NCI-H2227 (cell line): ENCODE data around the gene SLC5A2.

Source experiments
- DNase-seq: peaks from one replicate; lab custom pipeline; 2025; ENCODE audit not compliant: unreplicated experiment; lab: John Stamatoyannopoulos, UW

SLC5A2 gene

DNA sequence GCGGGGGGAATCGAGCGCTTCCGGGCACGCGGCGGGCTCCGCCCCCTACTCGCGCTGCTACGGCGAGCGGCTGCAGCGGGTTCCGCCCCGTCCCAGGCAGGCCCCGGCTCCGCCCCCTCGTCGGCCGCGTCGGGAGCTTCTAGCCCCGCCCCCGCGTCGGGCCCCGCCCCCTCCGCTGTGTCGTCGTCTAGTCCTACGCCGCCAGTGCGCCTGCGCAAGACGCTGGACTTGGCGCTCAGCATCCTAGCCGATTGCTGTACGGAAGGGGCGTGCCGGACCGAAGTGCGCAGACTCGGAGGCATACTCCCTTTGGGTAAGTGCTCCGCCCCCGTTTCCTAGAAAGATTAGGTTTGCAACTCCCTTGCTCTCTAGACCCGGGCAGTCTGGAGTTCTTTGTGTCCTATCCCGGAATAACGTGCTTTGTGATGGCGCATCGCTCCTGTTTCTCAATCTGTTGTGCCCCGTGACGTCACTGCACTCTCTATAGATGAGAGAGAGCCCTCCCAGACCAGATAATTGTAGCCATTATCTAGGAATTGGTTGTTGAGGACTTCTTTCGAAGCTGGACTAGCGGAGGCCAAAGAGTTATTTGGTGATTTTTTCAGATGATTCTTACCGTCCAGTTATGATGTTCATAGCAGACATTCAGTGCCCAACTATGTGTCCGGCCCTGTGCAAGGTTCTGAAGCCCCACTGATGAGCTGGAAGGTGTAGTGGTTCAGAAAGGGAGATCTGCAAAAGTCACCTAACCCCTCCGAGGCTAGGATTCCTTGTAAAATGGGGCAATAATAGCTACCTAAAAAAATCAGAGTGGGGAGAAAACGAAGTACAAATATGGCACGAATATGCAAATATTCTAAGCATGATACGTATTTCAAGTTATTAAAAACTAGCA is 23.0 kb upstream of the SLC5A2 start:
- DNase-seq, result peak; percentile 100

DNA sequence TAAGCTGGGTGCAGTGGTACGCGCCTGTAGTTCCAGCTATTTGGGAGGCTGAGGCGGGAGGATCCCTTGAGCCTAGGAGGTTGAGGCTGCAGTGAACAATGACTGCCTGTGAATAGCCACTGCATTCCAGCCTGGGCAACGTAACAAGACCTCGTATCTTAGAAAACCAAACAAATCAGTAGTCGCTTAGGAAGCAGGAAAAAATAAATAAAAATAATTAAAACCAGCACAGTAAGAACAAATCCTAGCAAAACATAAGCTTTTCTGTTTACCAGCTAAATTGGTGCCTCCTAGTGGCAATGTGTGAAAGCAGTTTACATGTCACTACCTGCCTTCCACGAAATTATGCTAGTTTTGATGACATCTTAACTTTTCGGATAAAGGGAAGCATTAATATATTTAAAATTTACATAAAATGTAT is 22.3 kb upstream of the SLC5A2 start:
- peak; percentile 48 for DNase-seq

DNA sequence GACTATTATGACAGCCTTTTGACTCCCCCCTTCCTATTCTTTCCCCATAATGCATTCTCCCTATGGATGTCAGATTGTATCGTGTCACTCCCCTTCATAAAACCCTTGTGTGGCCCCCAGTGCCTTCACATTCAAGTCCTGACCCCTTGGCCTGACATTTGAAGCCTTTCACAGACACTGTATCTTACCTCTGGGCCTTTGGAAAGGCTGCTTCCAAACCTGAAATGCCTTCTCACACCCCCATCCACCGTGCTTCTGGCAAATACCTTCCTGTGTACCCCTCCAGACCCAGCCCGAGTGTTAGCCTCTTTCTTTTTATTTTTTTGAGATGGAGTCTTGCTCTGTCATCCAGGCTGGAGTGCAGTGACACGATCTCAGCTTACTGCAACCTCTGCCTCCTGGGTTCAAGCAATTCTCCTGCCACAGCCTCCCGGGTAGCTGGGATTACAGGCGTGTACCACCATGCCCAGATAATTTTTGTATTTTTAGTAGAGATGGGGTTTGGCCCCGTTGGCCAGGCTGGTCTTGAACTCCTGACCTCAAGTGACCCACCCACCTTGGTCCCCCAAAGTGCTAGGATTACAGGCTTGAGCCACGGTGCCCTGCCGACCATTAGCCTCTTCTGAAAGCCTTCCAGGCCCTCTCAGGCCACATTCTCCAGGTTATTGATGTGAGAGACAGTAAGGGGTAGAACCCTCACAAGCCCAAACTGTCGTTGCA is 21.6 kb upstream of the SLC5A2 start:
- no peak for DNase-seq

DNA sequence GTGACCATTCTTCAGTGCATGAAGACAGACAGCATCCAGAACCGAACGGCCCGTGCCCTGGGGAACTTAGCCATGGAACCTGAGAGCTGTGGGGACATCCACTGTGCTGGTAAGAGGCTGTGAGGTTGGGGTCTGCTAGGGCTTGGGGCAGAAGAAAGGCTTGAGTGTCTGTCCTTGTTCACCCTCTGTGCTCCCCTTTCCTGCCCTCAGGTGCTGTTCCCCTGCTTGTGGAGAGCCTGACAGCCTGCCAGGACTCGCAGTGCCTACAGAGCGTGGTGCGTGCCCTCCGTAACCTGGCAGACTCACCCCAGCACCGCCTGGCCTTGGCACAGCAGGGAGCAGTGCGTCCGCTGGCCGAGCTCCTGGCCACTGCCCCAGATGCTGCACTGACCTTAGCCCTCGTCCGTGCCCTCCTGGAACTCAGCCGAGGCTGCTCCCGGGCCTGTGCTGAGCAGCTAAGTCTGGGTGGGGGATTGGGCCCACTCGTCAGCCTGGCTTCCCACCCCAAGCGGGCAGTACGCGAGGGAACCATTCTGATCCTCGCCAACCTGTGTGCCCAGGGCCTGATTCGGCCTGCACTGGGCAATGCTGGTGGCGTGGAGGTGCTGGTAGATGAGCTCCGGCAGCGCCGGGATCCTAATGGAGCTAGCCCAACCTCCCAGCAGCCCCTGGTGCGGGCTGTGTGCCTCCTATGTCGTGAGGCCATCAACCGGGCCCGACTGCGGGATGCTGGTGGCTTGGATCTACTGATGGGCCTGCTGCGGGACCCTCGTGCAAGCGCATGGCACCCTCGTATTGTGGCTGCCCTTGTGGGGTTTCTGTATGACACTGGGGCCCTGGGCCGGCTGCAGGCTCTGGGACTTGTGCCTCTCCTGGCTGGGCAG is 20.8 kb upstream of the SLC5A2 start:
- DNase-seq, result no peak

DNA sequence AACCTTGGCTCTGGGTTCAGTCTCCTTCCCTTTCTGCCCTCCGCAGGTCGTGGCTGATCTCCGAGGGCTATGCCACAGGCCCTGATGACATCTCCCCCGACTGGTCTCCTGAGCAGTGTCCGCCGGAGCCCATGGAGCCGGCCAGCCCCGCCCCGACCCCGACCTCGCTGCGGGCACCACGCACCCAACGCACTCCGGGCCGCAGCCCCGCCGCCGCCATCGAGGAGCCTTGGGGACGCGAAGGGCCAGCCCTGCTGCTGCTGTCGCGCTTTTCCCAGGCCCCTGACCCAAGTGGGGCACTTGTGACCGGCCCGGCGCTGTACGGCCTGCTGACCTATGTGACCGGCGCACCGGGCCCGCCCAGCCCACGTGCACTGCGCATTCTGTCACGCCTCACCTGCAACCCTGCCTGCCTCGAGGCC is 18.6 kb upstream of the SLC5A2 start:
- no peak for DNase-seq

DNA sequence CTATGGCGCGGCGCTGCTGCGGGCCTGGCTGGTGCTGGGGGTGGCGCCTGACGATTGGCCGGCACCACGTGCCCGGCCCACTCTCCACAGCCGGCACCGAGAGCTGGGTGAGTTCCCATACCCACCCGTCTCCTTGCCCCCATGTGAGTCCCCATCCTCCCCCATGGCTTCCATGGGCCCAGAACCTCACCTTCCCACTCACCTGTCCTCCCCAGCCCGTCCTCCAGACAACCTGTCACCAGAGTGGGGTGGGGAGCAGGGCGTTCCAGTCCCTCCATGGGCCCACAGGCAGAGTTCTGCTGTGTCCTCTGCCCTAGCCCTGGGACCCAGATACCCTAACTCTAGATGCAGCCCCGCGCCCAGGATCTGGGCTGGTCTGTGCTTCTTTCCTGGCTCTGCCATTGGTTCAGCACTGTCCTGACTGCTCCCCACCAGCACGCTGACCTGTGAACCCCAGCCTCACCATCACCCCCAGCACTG is 18.1 kb upstream of the SLC5A2 start:
- no peak for DNase-seq

DNA sequence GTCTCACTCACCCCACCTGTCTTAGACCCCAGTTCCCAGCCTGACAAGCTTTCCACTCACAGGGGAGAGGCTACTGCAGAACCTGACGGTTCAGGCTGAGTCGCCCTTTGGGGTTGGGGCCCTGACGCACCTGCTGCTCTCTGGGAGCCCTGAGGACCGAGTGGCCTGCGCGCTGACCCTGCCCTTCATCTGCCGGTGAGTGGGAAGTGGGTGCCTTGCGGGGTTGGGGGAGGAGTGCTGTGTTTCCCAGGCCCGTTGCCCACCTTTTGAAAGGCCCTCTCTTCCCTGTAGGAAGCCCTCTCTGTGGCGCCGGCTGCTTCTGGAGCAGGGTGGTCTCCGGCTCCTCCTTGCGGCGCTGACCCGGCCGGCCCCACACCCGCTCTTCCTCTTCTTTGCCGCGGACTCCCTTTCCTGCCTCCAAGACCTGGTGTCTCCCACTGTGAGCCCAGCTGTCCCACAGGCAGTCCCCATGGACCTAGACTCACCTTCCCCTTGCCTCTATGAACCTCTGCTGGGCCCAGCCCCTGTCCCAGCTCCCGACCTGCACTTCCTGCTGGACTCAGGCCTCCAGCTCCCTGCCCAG is 17.0 kb upstream of the SLC5A2 start:
- no peak for DNase-seq

DNA sequence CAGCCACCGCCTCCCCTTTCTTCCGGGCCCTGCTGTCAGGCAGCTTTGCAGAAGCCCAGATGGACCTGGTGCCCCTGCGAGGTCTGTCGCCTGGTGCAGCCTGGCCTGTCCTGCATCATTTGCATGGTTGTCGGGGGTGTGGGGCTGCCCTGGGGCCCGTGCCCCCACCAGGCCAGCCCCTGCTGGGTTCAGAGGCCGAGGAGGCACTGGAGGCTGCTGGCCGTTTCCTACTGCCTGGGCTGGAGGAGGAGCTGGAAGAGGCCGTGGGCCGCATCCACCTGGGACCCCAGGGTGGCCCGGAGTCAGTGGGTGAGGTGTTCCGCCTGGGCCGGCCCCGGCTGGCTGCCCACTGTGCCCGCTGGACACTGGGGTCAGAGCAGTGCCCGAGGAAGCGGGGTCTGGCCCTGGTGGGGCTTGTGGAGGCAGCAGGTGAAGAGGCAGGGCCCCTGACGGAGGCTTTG is 16.5 kb upstream of the SLC5A2 start:
- no peak for DNase-seq

DNA sequence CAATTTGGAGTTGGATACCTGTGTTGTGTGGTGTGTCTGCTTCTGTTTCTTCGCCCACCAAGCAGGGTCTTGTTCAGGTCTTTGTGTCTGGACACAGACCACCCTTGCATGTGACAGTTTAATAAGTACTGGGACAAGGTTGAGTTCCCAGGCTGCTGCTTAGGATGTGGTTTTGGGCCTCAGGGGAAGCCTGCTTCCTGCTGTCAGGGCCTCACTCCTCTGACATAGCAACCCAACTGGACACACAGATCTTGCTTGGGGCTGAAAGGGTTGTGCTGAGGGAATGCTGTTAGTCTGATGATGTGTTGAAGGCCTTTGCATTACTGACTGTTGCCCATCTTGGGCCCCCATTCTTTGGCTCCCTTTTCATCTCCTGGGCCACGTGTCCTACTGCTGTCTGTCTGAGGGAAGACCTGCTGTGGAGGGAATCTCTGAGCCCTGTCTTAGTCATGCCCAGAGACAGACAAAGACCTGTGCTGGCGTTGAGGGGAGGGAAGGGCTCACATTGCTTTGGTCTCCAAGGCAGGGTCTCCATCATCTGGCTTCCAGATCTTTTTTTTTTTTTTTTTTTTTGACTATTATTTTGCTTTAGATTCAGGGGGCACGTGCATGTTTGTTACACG is 15.7 kb upstream of the SLC5A2 start:
- no peak for DNase-seq

DNA sequence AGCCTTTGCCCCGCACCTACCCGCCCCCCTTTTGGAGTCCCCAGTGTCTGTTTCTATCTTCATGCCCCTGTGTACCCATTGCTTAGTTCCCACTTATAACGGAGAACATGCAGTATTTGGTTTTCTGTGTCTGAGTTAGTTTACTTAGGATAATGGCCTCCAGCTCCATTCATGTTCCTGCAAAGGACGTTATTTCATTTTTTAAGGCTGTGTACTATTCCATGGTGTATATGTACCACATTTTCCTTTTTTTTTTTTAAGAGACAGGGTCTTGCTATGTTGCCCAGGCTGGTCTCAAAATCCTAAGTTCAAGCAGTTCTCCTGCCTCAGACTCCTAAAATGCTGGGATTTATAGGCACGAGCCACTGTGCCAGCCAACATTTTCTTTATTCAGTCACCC is 15.1 kb upstream of the SLC5A2 start:
- no peak for DNase-seq

DNA sequence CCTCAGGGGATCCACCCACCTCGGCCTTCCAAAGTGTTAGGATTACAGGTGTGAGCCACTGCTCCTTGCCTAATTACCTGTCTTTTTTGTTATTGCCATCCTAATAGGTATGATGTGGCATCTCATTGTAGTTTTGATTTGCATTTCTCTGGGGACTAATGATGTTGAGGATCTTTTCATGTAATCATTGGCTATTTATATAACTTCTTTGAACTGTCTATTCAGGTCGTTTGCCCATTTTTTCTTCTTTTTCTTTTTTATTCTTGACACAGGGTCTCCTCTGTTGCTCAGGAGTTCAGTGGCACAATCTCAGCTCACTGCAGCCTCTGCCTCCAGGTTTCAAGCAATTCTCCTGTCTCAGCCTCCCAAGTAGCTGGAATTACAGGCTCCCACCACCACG is 12.3 kb upstream of the SLC5A2 start:
- no peak for DNase-seq

DNA sequence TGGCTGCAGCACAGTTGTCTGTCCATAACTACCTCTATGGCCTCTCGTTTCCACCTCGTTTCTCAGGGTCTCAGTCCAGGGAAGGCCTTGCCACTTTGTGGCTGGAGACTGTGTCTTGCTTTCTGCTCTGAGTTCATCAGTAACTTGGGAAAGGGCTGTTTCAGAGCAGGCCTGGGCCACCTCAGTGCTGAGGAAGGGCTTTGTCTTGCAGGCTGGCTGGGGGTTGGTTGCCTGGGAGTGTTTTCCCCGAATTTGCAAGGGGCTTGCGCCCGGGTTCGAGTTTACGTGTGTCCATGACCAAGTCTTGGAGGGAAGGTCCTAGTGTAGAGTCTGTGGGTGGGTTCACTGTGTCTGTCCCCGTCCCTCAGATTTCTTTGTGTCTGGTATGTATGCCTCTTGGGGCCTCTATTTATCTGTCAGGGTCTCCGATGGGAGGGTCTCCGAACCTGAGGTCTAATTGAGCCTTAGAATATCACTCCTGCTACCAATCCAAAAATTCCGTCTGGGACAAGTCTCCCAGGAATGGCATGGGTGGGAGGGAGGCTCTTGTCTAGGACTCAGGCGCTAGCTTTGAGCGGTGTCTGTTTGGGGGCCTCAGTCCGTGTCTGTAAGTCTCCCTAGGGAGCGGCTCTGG is 11.6 kb upstream of the SLC5A2 start:
- DNase-seq, result no peak

DNA sequence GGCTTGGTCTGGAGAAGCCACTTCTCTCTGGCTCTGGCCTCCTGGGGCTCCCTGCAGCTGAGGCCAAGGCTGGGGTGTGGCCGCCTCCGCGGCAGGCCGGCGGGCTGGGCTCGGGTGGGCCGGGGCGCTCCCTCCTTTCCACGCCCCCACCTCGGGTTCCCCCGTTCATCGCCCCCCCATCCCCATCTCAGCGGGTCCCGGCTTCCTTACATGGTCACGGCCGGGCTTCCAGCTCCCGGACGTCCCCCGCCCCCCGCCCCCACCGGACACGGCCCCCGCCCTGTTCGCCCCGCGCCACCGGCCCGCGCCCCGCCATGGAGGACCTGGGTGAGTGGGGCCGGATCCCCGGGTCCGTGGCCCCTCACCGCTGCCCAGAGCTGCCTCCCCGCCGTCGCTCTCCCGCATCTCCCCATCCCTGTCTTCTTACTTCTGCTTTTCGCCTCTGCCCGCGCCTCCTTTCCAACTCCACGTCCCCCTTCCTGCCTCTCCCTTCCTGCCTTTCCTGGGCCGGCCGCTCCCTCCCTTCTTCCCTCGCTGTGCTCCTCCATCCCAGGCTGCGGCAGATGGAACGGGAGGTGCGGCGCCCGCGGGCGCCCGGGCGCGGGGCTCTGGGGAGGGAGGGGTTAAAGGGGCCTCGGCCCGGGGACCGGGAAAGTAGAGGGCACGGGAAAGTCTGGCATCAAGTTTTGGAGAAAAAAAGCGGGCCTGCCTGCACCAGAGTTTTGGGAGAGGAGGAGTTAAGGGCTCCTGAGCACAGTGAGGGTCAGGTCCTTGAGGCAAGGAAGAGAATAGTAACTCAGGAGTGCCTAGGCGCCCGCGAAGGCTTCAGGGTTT is 10.8 kb upstream of the SLC5A2 start, which contains the start of gene TGFB1I1:
Gene TGFB1I1 (plus strand): TSS at position 278 of the 834 bp plus-strand sequence. CDS start 37 bp downstream, at position 315.
- DNase-seq, result peak; percentile 64

DNA sequence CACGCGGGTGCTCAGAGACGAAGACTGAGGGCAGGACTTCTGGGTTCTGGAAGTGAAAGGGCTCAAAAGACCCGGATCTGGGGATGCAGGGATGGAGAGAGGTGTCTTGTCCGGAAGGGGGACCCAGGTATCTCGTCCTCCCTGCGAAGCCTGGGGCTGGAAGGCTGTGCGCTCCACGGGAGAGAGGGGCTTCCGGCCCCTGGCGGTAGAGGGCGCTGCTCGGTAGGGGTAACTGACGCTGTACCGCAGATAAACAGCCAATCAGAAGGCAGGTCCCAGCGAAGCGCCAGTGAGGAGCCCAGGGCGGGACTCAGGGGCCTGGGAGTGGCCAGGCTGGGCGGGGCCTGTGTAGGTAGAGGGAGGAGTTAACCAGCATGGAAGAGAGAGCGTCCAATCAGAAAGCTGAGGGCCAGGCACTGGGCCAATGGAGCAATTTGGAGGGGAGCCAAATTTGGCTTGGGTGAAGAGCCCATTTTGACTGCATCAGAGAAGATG is 10.2 kb upstream of the SLC5A2 start:
- DNase-seq, result peak; percentile 76

DNA sequence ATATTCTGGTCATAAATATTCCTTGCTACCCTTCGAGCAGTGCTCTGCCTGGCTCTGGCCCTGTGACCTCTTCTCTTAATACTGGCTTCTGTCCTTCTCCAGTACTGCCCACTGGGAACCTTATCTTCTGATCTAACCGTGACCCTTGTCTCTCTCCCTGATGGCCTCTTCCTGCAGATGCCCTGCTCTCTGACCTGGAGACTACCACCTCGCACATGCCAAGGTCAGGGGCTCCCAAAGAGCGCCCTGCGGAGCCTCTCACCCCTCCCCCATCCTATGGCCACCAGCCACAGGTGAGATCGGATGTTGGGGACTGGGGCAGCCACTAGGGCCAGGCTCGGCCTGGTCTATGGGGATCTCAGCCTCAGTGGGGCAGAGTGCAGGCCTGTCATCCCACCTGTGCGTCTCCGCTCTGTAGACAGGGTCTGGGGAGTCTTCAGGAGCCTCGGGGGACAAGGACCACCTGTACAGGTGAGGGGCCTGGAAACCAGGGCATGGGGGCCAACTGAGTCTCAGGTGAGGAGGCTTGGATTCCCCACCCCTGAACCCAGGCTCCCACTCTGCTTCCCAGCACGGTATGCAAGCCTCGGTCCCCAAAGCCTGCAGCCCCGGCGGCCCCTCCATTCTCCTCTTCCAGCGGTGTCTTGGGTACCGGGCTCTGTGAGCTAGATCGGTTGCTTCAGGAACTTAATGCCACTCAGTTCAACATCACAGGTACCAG is 9.5 kb upstream of the SLC5A2 start:
- DNase-seq, result no peak

DNA sequence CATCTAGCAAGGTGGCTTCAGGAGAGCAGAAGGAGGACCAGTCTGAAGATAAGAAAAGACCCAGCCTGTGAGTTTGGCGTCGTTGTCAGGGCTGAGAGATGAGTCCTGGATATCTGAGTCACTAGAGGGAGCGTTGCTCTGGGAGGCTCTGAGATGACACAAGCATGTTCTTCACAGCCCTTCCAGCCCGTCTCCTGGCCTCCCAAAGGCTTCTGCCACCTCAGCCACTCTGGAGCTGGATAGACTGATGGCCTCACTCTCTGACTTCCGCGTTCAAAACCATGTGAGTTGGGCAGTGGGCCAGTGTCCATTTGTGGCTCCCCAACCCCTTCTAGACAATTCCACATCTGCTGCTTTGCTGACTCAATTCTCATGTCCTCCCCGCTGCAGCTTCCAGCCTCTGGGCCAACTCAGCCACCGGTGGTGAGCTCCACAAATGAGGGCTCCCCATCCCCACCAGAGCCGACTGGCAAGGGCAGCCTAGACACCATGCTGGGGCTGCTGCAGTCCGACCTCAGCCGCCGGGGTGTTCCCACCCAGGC is 8.7 kb upstream of the SLC5A2 start:
- DNase-seq, result no peak
